Esophagus squamous epithelium (tissue), 5 donors: ENCODE data around the gene CCDC88C. TPM values are rescaled to one million over a fixed set of nuclear protein-coding genes. Genes with fewer than 3 reads are reported as not detected.
"Not testable (repeated sequence)": the region's sequence is repeated elsewhere in the genome, so short reads cannot be mapped to it uniquely, and the experiment has no call there.

Experiments used
- DNase-seq: peaks from one replicate; lab custom pipeline; 2025; lab: John Stamatoyannopoulos, UW
- H3K27ac ChIP-seq, 4 donors: fragments of 200-600 bp; sonication (generic); one replicate each; pipeline ENCODE4 v1.5.1; 2016 to 2019; ENCODE audit warnings: mild to moderate bottlenecking in 1 of 4
- H3K27me3 ChIP-seq, 4 donors: fragments of 200-600 bp; sonication (generic); 1 replicate in 3 of 4; 2 replicates in 1 of 4; pipeline versions ENCODE4 v1.5.1 to v1.6.0; 2017 to 2021; ENCODE audit warnings: antibody characterized with exemption in 1 of 4
- H3K36me3 ChIP-seq, 3 donors: fragments of 200-600 bp; sonication (generic); one replicate each; pipeline ENCODE4 v1.5.1; 2016 to 2019
- H3K4me1 ChIP-seq, 3 donors: fragments of 200-600 bp; sonication (generic); one replicate each; pipeline ENCODE4 v1.5.1; 2017 to 2019
- H3K4me3 ChIP-seq, 4 donors: fragments of 200-600 bp; sonication (generic); 1 replicate in 3 of 4; 2 replicates in 1 of 4; pipeline ENCODE4 v1.5.1; 2016 to 2019; ENCODE audit warnings: mild to moderate bottlenecking in 2 of 4, moderate library complexity in 1 of 4
- H3K9me3 ChIP-seq, 3 donors: fragments of 200-600 bp; sonication (generic); one replicate each; pipeline ENCODE4 v1.5.1; 2016 to 2019
- POLR2A ChIP-seq, 4 donors: fragments of 450-650 bp; IDR thresholded peaks; one replicate each; pipeline ENCODE4 v1.6.1; 2017; ENCODE audit warnings: antibody characterized with exemption in 4 of 4, mild to moderate bottlenecking in 4 of 4, moderate library complexity in 3 of 4
- WGBS, 2 donors: methylation state at CpG; one replicate each; pipeline ENCODE4 v1.1.5; 2018; 5-methylcytosine and 5-hydroxymethylcytosine counted together
- intact Hi-C: fragments of 100-400 bp; cut with DNase I; formaldehyde crosslinking; loops from one replicate; pipeline ENCODE4 v1.15.0; 2022
- total RNA-seq, 4 donors: library from RNA; depleted of rRNA; stranded (reverse); fragments of >200 nt; gene quantifications; one replicate each; pipeline ENCODE4 v1.1.0, GENCODE V29; 2016
- TF ChIP-seq, protein P1 (sequence below), 6 experiments: fragments of 450-650 bp in 4 of 6; fragments of 200-600 bp in 2 of 6; sonication (generic) in 2 of 6; IDR thresholded peaks; one replicate each; pipeline ENCODE4 v1.5.1; 2016 to 2019; ENCODE audit warnings: antibody characterized with exemption in 6 of 6, mild to moderate bottlenecking in 4 of 6, moderate library complexity in 4 of 6
- donor health status: DM: yes; HTN: yes; CAD: no.

The CCDC88C gene
- total RNA-seq, 4 donors from 2014 or later = 23.2 to 31.5 (median 29.9) TPM

DNA sequence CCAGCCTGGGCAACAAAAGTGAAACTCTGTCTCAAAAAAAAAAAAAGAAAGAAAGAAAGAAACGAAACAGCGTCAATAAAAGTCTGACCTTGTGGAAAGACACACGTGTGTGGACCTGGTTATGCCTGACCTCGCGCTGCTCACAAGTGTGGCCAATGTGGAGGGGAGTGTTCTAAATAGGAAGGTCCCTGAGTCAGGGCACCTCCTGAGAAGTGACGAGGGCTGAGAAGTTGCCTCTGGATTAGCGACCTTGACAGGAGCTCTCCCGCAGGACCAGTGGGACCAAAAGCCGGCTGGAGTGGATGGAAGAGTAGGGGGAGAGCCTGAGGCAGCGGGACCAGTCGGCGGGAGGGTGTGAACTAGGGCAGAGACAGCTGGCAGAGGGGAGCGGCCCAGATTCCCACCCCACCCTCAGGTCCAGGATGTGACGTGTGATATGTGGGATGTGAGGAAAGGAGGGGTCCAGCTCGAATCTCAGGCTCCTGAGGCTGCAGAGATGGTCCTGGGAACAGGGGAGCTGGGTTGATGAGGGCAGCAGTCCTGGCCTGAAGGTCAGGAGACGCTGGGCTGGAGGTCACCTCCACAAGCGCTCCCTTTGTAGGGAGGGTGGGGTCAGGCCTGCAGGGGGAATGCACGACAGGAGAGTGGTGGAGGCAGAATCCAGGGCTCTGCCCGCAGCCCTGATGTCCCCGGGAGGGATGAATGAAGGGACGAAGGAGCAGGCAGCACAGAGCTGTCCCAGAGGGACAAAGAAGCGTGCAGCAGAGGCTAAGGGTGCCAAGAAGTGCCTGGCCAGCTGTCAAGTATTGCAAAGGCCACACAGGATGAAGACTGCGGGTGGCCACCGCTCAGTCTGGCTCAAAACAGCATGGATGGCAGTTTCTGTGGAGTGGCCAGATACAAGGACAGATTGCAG, 148.3 kb downstream of the CCDC88C start:
- 57 to 69% methylated on average over 13 to 23 of the region's 24 CpGs for WGBS, 2 donors
- no peak for DNase-seq
- H3K36me3 ChIP-seq = peaks cover 6 to 28% (median 9%) of the 10 kb centered on the region in 3 donors
- H3K4me3 ChIP-seq = peak overlapping the region in 3 of 4 donors; percentile 10 to 35 (median 15)
- H3K27ac ChIP-seq = no peak overlapping the region
- H3K4me1 ChIP-seq = peaks cover 10 to 30% (median 24%) of the 10 kb centered on the region in 3 donors
- H3K27me3 ChIP-seq = peaks cover 0 to 5% (median 0%) of the 10 kb centered on the region in 4 donors
- TF ChIP-seq POLR2A (IDR thresholded peaks at IDR 0.05) = no peak
- TF ChIP-seq, protein P1, sequence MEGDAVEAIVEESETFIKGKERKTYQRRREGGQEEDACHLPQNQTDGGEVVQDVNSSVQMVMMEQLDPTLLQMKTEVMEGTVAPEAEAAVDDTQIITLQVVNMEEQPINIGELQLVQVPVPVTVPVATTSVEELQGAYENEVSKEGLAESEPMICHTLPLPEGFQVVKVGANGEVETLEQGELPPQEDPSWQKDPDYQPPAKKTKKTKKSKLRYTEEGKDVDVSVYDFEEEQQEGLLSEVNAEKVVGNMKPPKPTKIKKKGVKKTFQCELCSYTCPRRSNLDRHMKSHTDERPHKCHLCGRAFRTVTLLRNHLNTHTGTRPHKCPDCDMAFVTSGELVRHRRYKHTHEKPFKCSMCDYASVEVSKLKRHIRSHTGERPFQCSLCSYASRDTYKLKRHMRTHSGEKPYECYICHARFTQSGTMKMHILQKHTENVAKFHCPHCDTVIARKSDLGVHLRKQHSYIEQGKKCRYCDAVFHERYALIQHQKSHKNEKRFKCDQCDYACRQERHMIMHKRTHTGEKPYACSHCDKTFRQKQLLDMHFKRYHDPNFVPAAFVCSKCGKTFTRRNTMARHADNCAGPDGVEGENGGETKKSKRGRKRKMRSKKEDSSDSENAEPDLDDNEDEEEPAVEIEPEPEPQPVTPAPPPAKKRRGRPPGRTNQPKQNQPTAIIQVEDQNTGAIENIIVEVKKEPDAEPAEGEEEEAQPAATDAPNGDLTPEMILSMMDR (IDR thresholded peaks at IDR 0.05) = no peak
- no peaks in the 10 kb centered on the region for H3K9me3 ChIP-seq
- intact Hi-C loops = no loop called here

- no peak for DNase-seq
- no peak overlapping the region for H3K4me3 ChIP-seq
- H3K9me3 ChIP-seq = no peaks in the 10 kb centered on the region
- H3K27ac ChIP-seq = no peak overlapping the region
- peaks cover 13 to 43% (median 23%) of the 10 kb centered on the region in 3 donors for H3K4me1 ChIP-seq
- peaks cover 0 to 10% (median 0%) of the 10 kb centered on the region in 4 donors for H3K27me3 ChIP-seq
- 91 to 95% methylated on average over 6 to 7 of the region's 7 CpGs for WGBS, 2 donors
- no peak for TF ChIP-seq POLR2A (IDR thresholded peaks at IDR 0.05)
- TF ChIP-seq, protein P1 (IDR thresholded peaks at IDR 0.05) = no peak
- intact Hi-C loops = no loop called here
- peaks cover 6 to 15% (median 6%) of the 10 kb centered on the region in 3 donors for H3K36me3 ChIP-seq
Observed at GRCh38 chr14:91267965-91268437, 149.6 kb downstream of the CCDC88C start.

DNA sequence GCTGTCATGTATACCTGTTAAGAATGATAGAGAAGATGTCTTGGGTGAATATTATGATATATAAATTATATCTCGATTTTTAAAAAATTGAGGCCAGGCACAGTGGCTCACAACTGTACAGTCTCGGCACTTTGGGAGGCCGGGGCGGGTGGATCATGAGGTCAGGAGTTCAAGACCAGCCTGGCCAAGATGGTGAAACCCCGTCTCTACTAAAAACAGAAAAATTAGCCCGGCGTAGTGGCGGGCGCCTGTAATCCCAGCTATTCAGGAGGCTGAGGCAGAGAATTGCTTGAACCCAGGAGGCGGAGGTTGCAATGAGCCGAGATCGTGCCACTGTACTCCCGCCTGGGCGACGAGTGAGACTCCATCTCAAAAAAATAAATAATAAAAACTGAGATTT, 151.3 kb downstream of the CCDC88C start:
- H3K27me3 ChIP-seq, H3K4me3 ChIP-seq, DNase-seq, H3K36me3 ChIP-seq, intact Hi-C loops, H3K27ac ChIP-seq, H3K9me3 ChIP-seq: not testable (repeated sequence)
- peaks cover 13 to 57% (median 19%) of the 10 kb centered on the region in 3 donors for H3K4me1 ChIP-seq
- 94 to 97% methylated on average over 15 of the region's 15 CpGs for WGBS, 2 donors

DNA sequence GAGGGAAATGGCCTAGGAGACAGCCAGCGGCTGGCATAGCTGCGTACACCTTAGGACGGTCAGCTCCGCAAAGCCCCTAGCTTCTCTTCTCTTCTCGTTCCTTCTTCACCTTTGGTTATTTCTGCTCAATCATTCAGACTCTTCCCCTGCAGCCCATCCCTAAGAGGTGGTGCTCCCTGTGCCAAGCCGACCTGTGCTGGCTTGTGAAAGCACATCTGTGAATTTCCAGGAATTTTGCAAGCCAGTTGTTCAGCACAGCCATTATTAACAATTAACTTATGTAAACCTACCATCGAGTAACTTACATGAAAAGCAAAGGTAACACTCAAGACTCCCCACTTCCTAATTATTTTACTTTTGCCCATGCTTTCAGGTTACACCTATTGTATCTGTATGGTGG, 152.2 kb downstream of the CCDC88C start:
- Histone ChIP-seq H3K27me3 (peaks cover 0 to 10% (median 0%) of the 10 kb centered on the region in 4 donors), H3K4me3 (peak overlapping the region in 3 of 4 donors; percentile 40 to 74 (median 57)), H3K4me1 (peaks cover 13 to 57% (median 21%) of the 10 kb centered on the region in 3 donors), H3K27ac (peak overlapping the region; percentile 71 to 84 (median 78)), H3K9me3 (no peaks in the 10 kb centered on the region), H3K36me3 (no peaks in the 10 kb centered on the region)
- no peak for TF ChIP-seq POLR2A (IDR thresholded peaks at IDR 0.05)
- TF ChIP-seq, protein P1 (IDR thresholded peaks at IDR 0.05) = no peak
- intact Hi-C loops = no loop called here
- WGBS, 2 donors = 34 to 73% methylated on average over 7 of the region's 7 CpGs
- DNase-seq = no peak

DNA sequence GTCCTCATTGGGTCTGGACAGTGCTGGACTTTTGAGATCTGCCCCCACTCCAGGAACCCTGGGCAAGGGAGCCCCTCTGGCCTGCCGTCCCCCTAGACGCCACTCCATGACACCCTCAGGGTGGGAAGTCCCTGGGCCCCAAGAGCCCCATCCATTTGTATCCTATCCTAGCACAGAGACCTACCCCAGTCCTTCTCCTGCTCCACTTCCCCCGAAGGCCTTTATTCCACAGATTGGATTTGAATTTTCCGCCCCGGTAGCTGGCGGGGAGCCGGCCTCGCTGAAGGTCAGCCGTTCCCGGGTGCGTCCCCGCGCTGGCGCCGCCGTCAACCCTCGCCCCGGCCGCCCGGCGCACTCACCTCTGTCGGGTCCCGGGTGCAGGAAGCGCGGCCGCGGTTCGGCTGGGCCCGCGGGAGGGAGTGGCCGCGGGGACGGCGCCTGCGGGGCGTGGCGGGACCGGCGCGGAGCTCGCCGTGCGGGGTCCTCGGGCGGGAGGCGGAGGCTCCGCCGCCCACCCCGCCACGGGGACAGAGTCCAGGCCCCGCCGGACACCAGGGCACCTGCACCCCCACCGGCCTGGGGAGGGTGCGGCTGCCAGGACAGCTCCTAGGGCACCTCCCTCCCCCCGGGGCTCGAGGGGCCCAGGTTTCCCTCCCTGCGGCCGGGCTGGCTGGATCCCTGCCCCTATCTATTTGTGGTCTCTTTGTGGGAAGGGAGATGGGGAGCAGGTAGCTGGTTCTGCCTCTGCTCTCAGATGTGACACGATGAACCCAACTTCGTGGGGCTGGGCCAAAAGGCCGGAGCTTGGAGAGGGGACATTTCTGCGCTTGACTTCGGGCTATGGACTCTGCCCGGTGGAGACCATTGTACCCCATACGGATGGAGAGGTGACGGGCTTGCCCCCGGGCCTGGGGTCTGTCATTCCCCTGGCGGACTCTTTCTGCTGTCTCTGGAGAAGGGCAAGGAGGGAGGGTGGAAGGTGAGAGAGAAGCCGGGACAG, 153.2 kb downstream of the CCDC88C start:
- WGBS, 2 donors = 23 to 33% methylated on average over 3 to 22 of the region's 69 CpGs
- Histone ChIP-seq H3K36me3 (no peaks in the 10 kb centered on the region), H3K9me3 (no peaks in the 10 kb centered on the region), H3K4me1 (peaks cover 13 to 52% (median 15%) of the 10 kb centered on the region in 3 donors), H3K27me3 (peaks cover 0 to 10% (median 0%) of the 10 kb centered on the region in 4 donors), H3K4me3 (peak overlapping the region; percentile 37 to 74 (median 48)), H3K27ac (peak overlapping the region; percentile 71 to 84 (median 78))
- TF ChIP-seq, protein P1 (IDR thresholded peaks at IDR 0.05) = no peak
- TF ChIP-seq POLR2A (IDR thresholded peaks at IDR 0.05) = no peak
- DNase-seq = no peak
- intact Hi-C loops = no loop called here
